ENCODE measurements around the gene MAST2. TPM values are rescaled to one million over a fixed set of nuclear protein-coding genes. Genes with fewer than 3 reads are reported as not detected.

The MAST2 gene
- total and polyA plus RNA-seq, 11 donors, result 56.8 to 123 (median 79.7) TPM

- no peaks in the 10 kb centered on the region for H3K9me3 ChIP-seq
- H3K4me1 ChIP-seq, result peaks cover 0 to 47% (median 15%) of the 10 kb centered on the region in 12 donors
- intact Hi-C loops (cut with DNase I), result loop anchor here in 3 of 10 donors (2.0 to 10.0 kb wide), 3 partner anchors 97 to 335 kb away; partner anchors contain the start of gene GPBP1L1 (in 1 of the 3)
- H3K27ac ChIP-seq, result peak overlapping the region in 4 of 12 donors; percentile 9 to 53 (median 36)
- no peaks in the 10 kb centered on the region for H3K27me3 ChIP-seq
- no peak for DNase-seq
- peak; percentile 28 to 44 (median 39) for ATAC-seq
- TF ChIP-seq POLR2A (IDR thresholded peaks at IDR 0.05), result no peak
- TF ChIP-seq, protein P1, sequence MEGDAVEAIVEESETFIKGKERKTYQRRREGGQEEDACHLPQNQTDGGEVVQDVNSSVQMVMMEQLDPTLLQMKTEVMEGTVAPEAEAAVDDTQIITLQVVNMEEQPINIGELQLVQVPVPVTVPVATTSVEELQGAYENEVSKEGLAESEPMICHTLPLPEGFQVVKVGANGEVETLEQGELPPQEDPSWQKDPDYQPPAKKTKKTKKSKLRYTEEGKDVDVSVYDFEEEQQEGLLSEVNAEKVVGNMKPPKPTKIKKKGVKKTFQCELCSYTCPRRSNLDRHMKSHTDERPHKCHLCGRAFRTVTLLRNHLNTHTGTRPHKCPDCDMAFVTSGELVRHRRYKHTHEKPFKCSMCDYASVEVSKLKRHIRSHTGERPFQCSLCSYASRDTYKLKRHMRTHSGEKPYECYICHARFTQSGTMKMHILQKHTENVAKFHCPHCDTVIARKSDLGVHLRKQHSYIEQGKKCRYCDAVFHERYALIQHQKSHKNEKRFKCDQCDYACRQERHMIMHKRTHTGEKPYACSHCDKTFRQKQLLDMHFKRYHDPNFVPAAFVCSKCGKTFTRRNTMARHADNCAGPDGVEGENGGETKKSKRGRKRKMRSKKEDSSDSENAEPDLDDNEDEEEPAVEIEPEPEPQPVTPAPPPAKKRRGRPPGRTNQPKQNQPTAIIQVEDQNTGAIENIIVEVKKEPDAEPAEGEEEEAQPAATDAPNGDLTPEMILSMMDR (IDR thresholded peaks at IDR 0.05), result peak in 2 of 12 donors; percentile 16 to 24
- 78 to 93% (median 91%) methylated on average over 2 of the region's 2 CpGs for WGBS, 4 donors
- H3K4me3 ChIP-seq, result no peak overlapping the region
- peaks cover 0 to 37% (median 30%) of the 10 kb centered on the region in 9 donors for H3K36me3 ChIP-seq
Observed at GRCh38 chr1:46021046-46021996, 217.9 kb downstream of the MAST2 start.

GRCh38 chr1:46026531-46026930 lies 223.1 kb downstream of the MAST2 start:
- H3K4me1 ChIP-seq, result peaks cover 0 to 45% (median 19%) of the 10 kb centered on the region in 12 donors
- DNase-seq, result peak in 4 of 5 donors; percentile 60 to 66 (median 63)
- H3K27me3 ChIP-seq, result no peaks in the 10 kb centered on the region
- no peaks in the 10 kb centered on the region for H3K9me3 ChIP-seq
- peak overlapping the region; percentile 64 to 94 (median 82) for H3K27ac ChIP-seq
- H3K4me3 ChIP-seq, result no peak overlapping the region
- peak; percentile 72 to 81 (median 80) for ATAC-seq
- H3K36me3 ChIP-seq, result peaks cover 0 to 72% (median 59%) of the 10 kb centered on the region in 9 donors
- intact Hi-C loops (cut with DNase I), result loop anchor here in 5 of 10 donors (2.0 to 10.0 kb wide), 4 partner anchors 102 to 112 kb away; no protein-coding TSS in a partner anchor
- 25 to 37% (median 34%) methylated on average over 3 of the region's 3 CpGs for WGBS, 4 donors
- TF ChIP-seq, protein P1 (IDR thresholded peaks at IDR 0.05), result no peak
- no peak for TF ChIP-seq POLR2A (IDR thresholded peaks at IDR 0.05)

GRCh38 chr1:46027788-46028573 lies 224.6 kb downstream of the MAST2 start:
- Histone ChIP-seq H3K27me3 (no peaks in the 10 kb centered on the region), H3K4me1 (peaks cover 0 to 46% (median 19%) of the 10 kb centered on the region in 12 donors), H3K27ac (peak overlapping the region; percentile 64 to 94 (median 82)), H3K9me3 (no peaks in the 10 kb centered on the region), H3K4me3 (no peak overlapping the region), H3K36me3 (peaks cover 0 to 73% (median 59%) of the 10 kb centered on the region in 9 donors)
- intact Hi-C loops (cut with DNase I), result loop anchor here in 5 of 10 donors (2.0 to 10.0 kb wide), 4 partner anchors 103 to 113 kb away; no protein-coding TSS in a partner anchor
- DNase-seq (peak in 3 of 5 donors; percentile 43 to 82 (median 72)), ATAC-seq (peak; percentile 69 to 78 (median 75))
- WGBS, 4 donors, result 82 to 90% (median 86%) methylated on average over 8 of the region's 8 CpGs
- TF ChIP-seq POLR2A (IDR thresholded peaks at IDR 0.05), result no peak
- TF ChIP-seq, protein P1 (IDR thresholded peaks at IDR 0.05), result no peak

Measured in heart left ventricle (tissue), 16 donors.